GM19452 (cell line): ENCODE measurements around the gene OR10W1.

Experiments
- ATAC-seq: cut with Tn5 transposase; IDR thresholded peaks from one replicate; pipeline ENCODE4 v1.9.1; 2021; ENCODE audit not compliant: unreplicated experiment

OR10W1 gene, protein sequence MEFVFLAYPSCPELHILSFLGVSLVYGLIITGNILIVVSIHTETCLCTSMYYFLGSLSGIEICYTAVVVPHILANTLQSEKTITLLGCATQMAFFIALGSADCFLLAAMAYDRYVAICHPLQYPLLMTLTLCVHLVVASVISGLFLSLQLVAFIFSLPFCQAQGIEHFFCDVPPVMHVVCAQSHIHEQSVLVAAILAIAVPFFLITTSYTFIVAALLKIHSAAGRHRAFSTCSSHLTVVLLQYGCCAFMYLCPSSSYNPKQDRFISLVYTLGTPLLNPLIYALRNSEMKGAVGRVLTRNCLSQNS

DNA sequence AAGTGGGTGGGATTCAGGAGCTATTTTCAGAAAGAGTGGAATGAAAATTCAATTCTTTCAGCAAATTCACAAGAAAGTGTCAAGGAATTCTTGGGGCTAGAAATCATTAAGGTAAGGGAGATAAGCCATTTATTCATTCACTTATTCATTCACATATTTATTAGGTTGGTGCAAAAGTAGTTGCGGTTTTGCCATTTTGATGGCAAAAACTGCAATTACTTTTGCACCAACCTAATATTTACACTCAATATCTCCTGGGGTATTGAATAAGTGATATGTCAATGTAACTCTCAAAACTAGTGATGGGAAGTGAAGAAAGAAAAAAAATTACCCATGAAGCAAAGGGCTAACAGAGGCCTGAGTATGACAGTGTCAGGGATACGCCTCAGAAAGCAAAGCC, at the start of gene OR10W1:
Gene OR10W1, minus strand, starts transcription at position 119 of the 400 bp plus-strand sequence. CDS start 402 bp downstream, outside the sequence.
- ATAC-seq: no peak

DNA sequence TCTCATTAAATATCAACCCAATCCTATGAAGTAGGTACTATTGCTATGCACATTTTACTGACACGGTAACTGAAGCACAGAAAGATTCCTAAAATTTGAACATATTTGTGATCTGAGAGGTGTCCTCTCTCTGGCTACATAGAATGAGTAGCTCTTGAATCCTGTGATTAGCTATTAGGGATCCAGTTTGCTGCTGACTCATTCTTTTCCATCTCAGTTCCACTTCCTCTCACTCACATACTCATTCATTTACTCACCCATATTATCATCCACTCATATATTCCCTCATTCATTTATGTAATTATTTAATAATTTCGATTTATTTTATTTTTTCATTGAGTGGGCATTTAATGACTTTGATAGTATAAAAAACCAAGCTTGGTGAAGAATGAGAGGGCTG, 48.1 kb upstream of the OR10W1 start:
- ATAC-seq: no peak

GRCh38 chr11:58301576-58301975, 33.5 kb upstream of the OR10W1 start:
- no peak for ATAC-seq

- ATAC-seq: no peak
These were observed 24.0 kb upstream of the OR10W1 start for GRCh38 chr11:58292017-58292416.

- no peak for ATAC-seq
These were observed 21.2 kb upstream of the OR10W1 start for GRCh38 chr11:58289266-58289665.

DNA sequence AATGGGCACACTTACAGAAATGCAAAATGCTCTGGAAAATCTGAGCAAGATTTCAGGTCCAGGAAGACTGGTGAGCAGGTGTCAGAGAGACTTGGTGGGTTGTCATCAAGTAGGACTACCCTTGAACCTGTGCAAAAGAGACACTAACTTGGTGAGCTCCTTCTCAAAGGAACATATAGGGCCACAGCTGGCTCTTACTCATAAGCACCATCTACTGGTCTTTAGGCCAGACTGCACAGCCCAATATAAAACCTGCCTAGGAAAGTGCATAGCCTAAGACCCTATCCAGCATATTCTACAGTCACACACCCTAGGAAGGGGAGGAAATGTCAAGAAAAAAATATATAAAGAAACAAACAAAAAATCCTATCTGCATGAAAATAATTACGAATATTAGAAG, 18.2 kb upstream of the OR10W1 start:
- ATAC-seq: peak; percentile 66

DNA sequence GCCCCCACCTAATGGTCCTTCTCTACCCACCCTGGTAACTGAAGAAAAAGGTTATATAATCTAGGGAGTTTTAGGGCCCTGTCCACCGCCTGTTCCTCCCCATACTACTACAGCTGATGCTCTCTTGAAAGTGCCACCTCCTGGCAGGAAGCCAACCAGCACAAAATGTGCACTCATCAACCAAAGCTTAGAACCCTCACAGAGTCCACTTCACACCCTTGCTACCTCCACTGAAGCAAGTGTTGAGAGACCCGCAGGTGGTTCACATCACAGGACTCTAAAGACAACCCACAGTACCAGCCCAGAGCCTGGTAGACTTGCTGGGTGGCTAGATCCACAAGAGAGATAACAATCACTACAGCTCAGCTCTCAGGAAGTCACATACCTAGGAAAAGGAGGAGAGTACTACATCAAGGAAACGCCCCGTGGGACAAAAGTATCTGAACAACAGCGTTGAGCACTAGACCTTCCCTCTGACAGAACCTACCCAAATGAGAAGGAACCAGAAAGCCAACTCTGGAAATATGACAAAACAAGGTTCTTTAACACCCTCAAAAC, 17.5 kb upstream of the OR10W1 start:
- no peak for ATAC-seq

GRCh38 chr11:58276151-58276550, 8.1 kb upstream of the OR10W1 start:
- no peak for ATAC-seq

DNA sequence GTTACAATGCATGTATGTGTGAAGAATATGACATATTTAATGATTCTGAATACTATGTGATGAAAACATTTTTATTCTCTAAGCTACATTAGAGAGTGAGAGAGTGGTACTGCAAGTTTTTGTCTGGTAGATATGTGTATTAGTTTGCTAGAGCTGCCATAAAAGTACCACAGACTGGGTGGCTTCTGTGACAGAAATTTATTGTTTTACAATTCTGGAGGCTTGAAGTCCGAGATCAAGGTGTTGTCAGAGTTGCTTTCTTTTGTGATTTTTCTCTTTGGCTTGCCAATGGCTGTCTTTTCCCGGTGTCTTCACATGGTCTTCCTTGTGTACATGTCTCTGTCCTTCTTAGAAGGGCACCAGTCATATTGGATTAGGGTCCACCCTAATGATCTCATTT, 6.9 kb upstream of the OR10W1 start:
- ATAC-seq: no peak

DNA sequence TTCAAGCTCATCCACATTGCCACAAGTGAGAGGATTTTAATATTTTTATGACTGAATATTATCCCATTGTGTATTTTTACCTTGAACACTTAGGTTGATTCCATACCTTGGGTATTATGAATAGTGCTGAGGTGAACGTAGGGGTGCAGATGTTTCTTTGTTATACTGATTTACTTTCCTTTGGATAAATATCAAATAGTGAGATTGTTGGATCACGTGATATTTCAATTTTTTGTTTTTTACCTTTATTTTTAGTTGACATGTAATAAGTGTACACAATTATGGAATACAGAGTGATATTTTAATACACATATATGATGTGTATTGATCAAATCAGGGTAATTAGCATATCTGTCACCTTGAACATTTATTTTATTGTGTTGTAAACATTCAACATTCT, 8.1 kb downstream of the OR10W1 start:
- no peak for ATAC-seq

DNA sequence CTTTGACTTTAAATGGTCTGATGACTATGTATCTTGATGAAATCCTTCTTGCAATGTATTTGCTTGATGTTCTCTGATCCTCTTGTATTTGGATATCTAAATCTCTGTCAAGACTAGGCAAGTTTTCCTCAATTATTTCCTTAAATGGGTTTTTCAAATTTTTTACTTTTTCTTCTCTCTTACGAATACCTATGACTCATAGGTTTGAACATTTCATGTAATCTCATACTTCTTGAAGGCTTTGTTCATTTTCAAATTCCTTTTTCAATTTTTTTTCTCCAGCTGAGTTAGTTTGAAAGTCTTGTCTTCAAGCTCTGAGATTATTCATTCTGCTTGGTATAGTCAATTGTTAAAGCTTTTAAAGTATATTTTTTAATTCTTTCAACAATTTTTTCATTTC, 13.1 kb downstream of the OR10W1 start:
- no peak for ATAC-seq

DNA sequence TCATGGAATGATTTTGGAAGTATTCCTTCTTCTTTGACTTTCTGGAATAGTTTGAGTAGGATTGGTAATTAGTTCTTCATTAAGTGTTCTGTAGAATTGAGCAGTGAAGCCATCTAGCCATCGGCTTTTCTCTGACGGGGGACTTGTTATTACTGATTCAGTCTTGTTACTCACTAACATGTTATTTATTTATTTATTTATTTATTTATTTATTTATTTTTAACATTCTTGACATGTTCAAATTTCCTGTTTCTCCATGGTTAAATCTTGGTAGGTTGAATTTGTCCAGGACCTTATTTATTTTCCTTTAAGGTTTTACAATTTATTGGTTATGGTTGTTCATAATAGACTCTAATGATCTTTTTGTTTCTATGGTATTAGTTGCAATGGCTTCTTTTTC, 24.1 kb downstream of the OR10W1 start:
- ATAC-seq: no peak

- no peak for ATAC-seq
These were observed 40.0 kb downstream of the OR10W1 start for GRCh38 chr11:58227956-58228615.

- no peak for ATAC-seq
These were observed 45.3 kb downstream of the OR10W1 start for GRCh38 chr11:58222721-58223120.
